Measurements from ENCODE around the gene ATF6.

Gene ATF6

GRCh38 chr1:161834967-161835550 is 68.9 kb downstream of the ATF6 start:
- DNase-seq: no peak

GRCh38 chr1:161836018-161836417 is 69.9 kb downstream of the ATF6 start:
- no peak for DNase-seq

- DNase-seq: no peak
These were observed 72.2 kb downstream of the ATF6 start for GRCh38 chr1:161838362-161838761.

GRCh38 chr1:161838885-161839284 is 72.8 kb downstream of the ATF6 start:
- no peak for DNase-seq

GRCh38 chr1:161839591-161839990 is 73.5 kb downstream of the ATF6 start:
- no peak for DNase-seq

- DNase-seq: no peak
These were observed 74.2 kb downstream of the ATF6 start for GRCh38 chr1:161840363-161840762.

GRCh38 chr1:161843156-161843555 is 77.0 kb downstream of the ATF6 start:
- no peak for DNase-seq

- DNase-seq: no peak
These were observed 78.6 kb downstream of the ATF6 start for GRCh38 chr1:161844696-161845095.

GRCh38 chr1:161848676-161849075 is 82.6 kb downstream of the ATF6 start:
- no peak for DNase-seq

GRCh38 chr1:161849518-161849917 is 83.4 kb downstream of the ATF6 start:
- no peak for DNase-seq

GRCh38 chr1:161855260-161855659 is 89.1 kb downstream of the ATF6 start:
- no peak for DNase-seq

GRCh38 chr1:161858271-161858670 is 92.2 kb downstream of the ATF6 start:
- DNase-seq: no peak

GRCh38 chr1:161863549-161863948 is 97.4 kb downstream of the ATF6 start:
- no peak for DNase-seq

- DNase-seq: no peak
These were observed 98.5 kb downstream of the ATF6 start for GRCh38 chr1:161864577-161864976.

GRCh38 chr1:161866241-161866640 is 100.1 kb downstream of the ATF6 start:
- no peak for DNase-seq

- DNase-seq: no peak
These were observed 102.7 kb downstream of the ATF6 start for GRCh38 chr1:161868832-161869231.

GRCh38 chr1:161869291-161869690 is 103.2 kb downstream of the ATF6 start:
- no peak for DNase-seq

- peak; percentile 67 for DNase-seq
These were observed 106.4 kb downstream of the ATF6 start for GRCh38 chr1:161872506-161872905.

- peak; percentile 61 for DNase-seq
These were observed 113.1 kb downstream of the ATF6 start for GRCh38 chr1:161879261-161879660.

- peak; percentile 62 for DNase-seq
These were observed 118.4 kb downstream of the ATF6 start for GRCh38 chr1:161884475-161884874.

GRCh38 chr1:161885003-161885402 is 118.9 kb downstream of the ATF6 start:
- peak; percentile 36 for DNase-seq

- DNase-seq: no peak
These were observed 119.6 kb downstream of the ATF6 start for GRCh38 chr1:161885759-161886158.

- no peak for DNase-seq
These were observed 120.5 kb downstream of the ATF6 start for GRCh38 chr1:161886589-161886988.

GRCh38 chr1:161887730-161888287 is 121.7 kb downstream of the ATF6 start:
- DNase-seq: no peak

- DNase-seq: no peak
These were observed 124.5 kb downstream of the ATF6 start for GRCh38 chr1:161890574-161890973.
